Naive thymus-derived CD8-positive, alpha-beta T cell (primary cell): ENCODE data around the gene SKAP1. TPM values are rescaled to one million over a fixed set of nuclear protein-coding genes. Genes with fewer than 3 reads are reported as not detected.

Experiments used
- ATAC-seq, 2 donors: fragments of 150-1000 bp; cut with Tn5 transposase in 1 of 2; sonication (Bioruptor Pico), chemical (Tn5 transposase) in 1 of 2; 1 replicate in 1 of 2; 2 replicates in 1 of 2; pipeline ENCODE4 v1.10.0; 2021; ENCODE audit warnings: mild to moderate bottlenecking in 2 of 2, moderate library complexity in 2 of 2
- POLR2A ChIA-PET: fragments of 350-600 bp; sonication (Branson Sonifier 250); formaldehyde crosslinking; loops from one replicate; lab custom pipeline; 2021; ENCODE audit warnings: antibody characterized with exemption; lab: Charles Lee
- DNase-seq, 10 donors: peaks; one replicate each; pipeline versions ENCODE4 v3.0.0 to v3.0.0-alpha.2; 2020 to 2022
- H3K27ac Mint-ChIP-seq, 10 donors: one replicate each; pipeline ENCODE4 v1.8.0; 2020 to 2022; ENCODE audit warnings: mild to moderate bottlenecking in 10 of 10, mixed read lengths in 10 of 10, moderate library complexity in 4 of 10, inconsistent platforms in 1 of 10
- H3K27me3 Mint-ChIP-seq, 5 donors: one replicate each; pipeline ENCODE4 v1.8.0; 2021 to 2022; ENCODE audit warnings: mixed read lengths in 5 of 5
- H3K36me3 Mint-ChIP-seq, 3 donors: one replicate each; pipeline ENCODE4 v1.8.0; 2020 to 2022; ENCODE audit warnings: mixed read lengths in 3 of 3, mild to moderate bottlenecking in 2 of 3, inconsistent platforms in 1 of 3
- H3K4me1 Mint-ChIP-seq, 4 donors: one replicate each; pipeline ENCODE4 v1.8.0; 2021 to 2022; ENCODE audit warnings: mixed read lengths in 4 of 4
- H3K4me3 Mint-ChIP-seq, 10 donors: one replicate each; pipeline ENCODE4 v1.8.0; 2020 to 2022; ENCODE audit warnings: mild to moderate bottlenecking in 10 of 10, mixed read lengths in 10 of 10, moderate library complexity in 6 of 10, inconsistent platforms in 1 of 10
- H3K9me3 Mint-ChIP-seq, 9 donors: one replicate each; pipeline ENCODE4 v1.8.0; 2020 to 2022; ENCODE audit warnings: mixed read lengths in 9 of 9, mild to moderate bottlenecking in 3 of 9, inconsistent platforms in 1 of 9, moderate library complexity in 1 of 9
- polyA plus RNA-seq, 3 donors: library from polyadenylated mRNA; unstranded; fragments of 300-500 nt; fragmentation: Illumina TruSeq; gene quantifications; one replicate each; pipeline ENCODE4 v1.2.3, GENCODE V29; 2021
- total RNA-seq, 8 experiments: library from RNA in 2 of 8; stranded (reverse) in 2 of 8; gene quantifications; one replicate each; pipeline ENCODE4 v1.2.3 and lab custom pipeline; 2021 to 2026

The SKAP1 gene
- total and polyA plus RNA-seq, 5 experiments from 2014 or later: 73.0 to 237 (median 223) TPM

- Mint-ChIP-seq H3K4me1 (peaks cover 0 to 9% (median 2%) of the 10 kb centered on the region in 4 donors), H3K36me3 (peaks cover 0 to 78% (median 5%) of the 10 kb centered on the region in 3 donors), H3K27me3 (no peaks in the 10 kb centered on the region), H3K9me3 (no peaks in the 10 kb centered on the region), H3K4me3 (peak overlapping the region in 1 of 10 donors; percentile 16), H3K27ac (peak overlapping the region in 5 of 10 donors; percentile 8 to 77 (median 35))
- DNase-seq (no peak), ATAC-seq (no peak)
- POLR2A ChIA-PET: interaction anchor here (0.5 to 1.7 kb wide), 3 partner anchors 11 to 253 kb away, joined by 3 to 4 read pairs (median 3); no protein-coding TSS in a partner anchor
Measured at GRCh38 chr17:48148029-48148770, 281.8 kb downstream of the SKAP1 start.

GRCh38 chr17:48144976-48145798, 284.8 kb downstream of the SKAP1 start:
- H3K4me1 Mint-ChIP-seq: peaks cover 5 to 12% (median 7%) of the 10 kb centered on the region in 4 donors
- no peaks in the 10 kb centered on the region for H3K27me3 Mint-ChIP-seq
- no peaks in the 10 kb centered on the region for H3K9me3 Mint-ChIP-seq
- H3K36me3 Mint-ChIP-seq: peaks cover 0 to 69% (median 5%) of the 10 kb centered on the region in 3 donors
- DNase-seq (no peak), ATAC-seq (no peak)
- peak overlapping the region in 6 of 10 donors; percentile 11 to 77 (median 48) for H3K27ac Mint-ChIP-seq
- POLR2A ChIA-PET: no interaction called here
- H3K4me3 Mint-ChIP-seq: no peak overlapping the region

- Mint-ChIP-seq H3K27ac (peak overlapping the region in 2 of 10 donors; percentile 11 to 29), H3K27me3 (no peaks in the 10 kb centered on the region), H3K4me3 (no peak overlapping the region), H3K36me3 (peaks cover 0 to 72% (median 5%) of the 10 kb centered on the region in 3 donors), H3K4me1 (peaks cover 5 to 12% (median 9%) of the 10 kb centered on the region in 4 donors), H3K9me3 (no peaks in the 10 kb centered on the region)
- DNase-seq: no peak
- no peak for ATAC-seq
- POLR2A ChIA-PET: no interaction called here
Measured at GRCh38 chr17:48144231-48144630, 285.8 kb downstream of the SKAP1 start.

- Mint-ChIP-seq H3K4me1 (peaks cover 5 to 12% (median 9%) of the 10 kb centered on the region in 4 donors), H3K4me3 (no peak overlapping the region), H3K27me3 (no peaks in the 10 kb centered on the region), H3K36me3 (peaks cover 0 to 72% (median 5%) of the 10 kb centered on the region in 3 donors), H3K27ac (peak overlapping the region in 2 of 10 donors; percentile 74 to 81), H3K9me3 (no peaks in the 10 kb centered on the region)
- POLR2A ChIA-PET: interaction anchor here (0.6 to 0.8 kb wide), 3 partner anchors 11 to 723 kb away, joined by 3 to 5 read pairs (median 3); no protein-coding TSS in a partner anchor
- no peak for ATAC-seq
- DNase-seq: no peak
Measured at GRCh38 chr17:48143629-48144028, 286.4 kb downstream of the SKAP1 start.

- no peak for DNase-seq
- Mint-ChIP-seq H3K4me1 (peaks cover 3 to 10% (median 7%) of the 10 kb centered on the region in 4 donors), H3K4me3 (no peak overlapping the region), H3K27me3 (no peaks in the 10 kb centered on the region), H3K27ac (peak overlapping the region in 9 of 10 donors; percentile 30 to 71 (median 50)), H3K36me3 (peaks cover 0 to 61% (median 5%) of the 10 kb centered on the region in 3 donors), H3K9me3 (no peaks in the 10 kb centered on the region)
- POLR2A ChIA-PET: interaction anchor here (0.6 to 0.7 kb wide), 3 partner anchors 9 to 269 kb away, joined by 3 to 5 read pairs (median 3); no protein-coding TSS in a partner anchor
- no peak for ATAC-seq
Measured at GRCh38 chr17:48139944-48140343, 290.1 kb downstream of the SKAP1 start.

GRCh38 chr17:48137656-48138055, 292.4 kb downstream of the SKAP1 start:
- POLR2A ChIA-PET: no interaction called here
- no peak overlapping the region for H3K4me3 Mint-ChIP-seq
- no peak for DNase-seq
- peaks cover 0 to 55% (median 5%) of the 10 kb centered on the region in 3 donors for H3K36me3 Mint-ChIP-seq
- H3K27me3 Mint-ChIP-seq: no peaks in the 10 kb centered on the region
- peak overlapping the region in 8 of 10 donors; percentile 2 to 78 (median 38) for H3K27ac Mint-ChIP-seq
- H3K9me3 Mint-ChIP-seq: no peaks in the 10 kb centered on the region
- peaks cover 3 to 10% (median 7%) of the 10 kb centered on the region in 4 donors for H3K4me1 Mint-ChIP-seq
- no peak for ATAC-seq

- Mint-ChIP-seq H3K36me3 (peaks cover 2 to 56% (median 5%) of the 10 kb centered on the region in 3 donors), H3K4me3 (peak overlapping the region in 1 of 10 donors; percentile 4), H3K27me3 (no peaks in the 10 kb centered on the region), H3K27ac (peak overlapping the region in 5 of 10 donors; percentile 9 to 73 (median 21)), H3K9me3 (no peaks in the 10 kb centered on the region), H3K4me1 (peaks cover 3 to 7% (median 4%) of the 10 kb centered on the region in 4 donors)
- POLR2A ChIA-PET: no interaction called here
- ATAC-seq (no peak), DNase-seq (no peak)
Measured at GRCh38 chr17:48134912-48135480, 295.0 kb downstream of the SKAP1 start.

- peaks cover 0 to 7% (median 3%) of the 10 kb centered on the region in 4 donors for H3K4me1 Mint-ChIP-seq
- ATAC-seq (no peak), DNase-seq (no peak)
- no peaks in the 10 kb centered on the region for H3K9me3 Mint-ChIP-seq
- H3K36me3 Mint-ChIP-seq: peaks cover 0 to 43% (median 2%) of the 10 kb centered on the region in 3 donors
- POLR2A ChIA-PET: interaction anchor here (0.7 to 1.2 kb wide), 2 partner anchors 11 to 483 kb away, joined by 3 read pairs; partner anchors contain the start of gene KPNB1
- H3K27ac Mint-ChIP-seq: peak overlapping the region in 2 of 10 donors; percentile 24 to 36
- H3K4me3 Mint-ChIP-seq: no peak overlapping the region
- H3K27me3 Mint-ChIP-seq: no peaks in the 10 kb centered on the region
Measured at GRCh38 chr17:48132385-48132784, 297.6 kb downstream of the SKAP1 start.

- Mint-ChIP-seq H3K27ac (peak overlapping the region in 7 of 10 donors; percentile 31 to 88 (median 67)), H3K4me3 (peak overlapping the region in 1 of 10 donors; percentile 45)
- POLR2A ChIA-PET: interaction anchor here (0.7 to 1.0 kb wide), 3 partner anchors 25 to 482 kb away, joined by 3 to 5 read pairs (median 3); partner anchors contain the start of gene KPNB1
Measured at GRCh38 chr17:48131216-48131824, 298.7 kb downstream of the SKAP1 start.

GRCh38 chr17:48129981-48130380, 300.0 kb downstream of the SKAP1 start:
- POLR2A ChIA-PET: interaction anchor here (1.1 kb wide), 1 partner anchor 24 kb away, joined by 4 read pairs; no protein-coding TSS in a partner anchor
- no peaks in the 10 kb centered on the region for H3K9me3 Mint-ChIP-seq
- peaks cover 0 to 7% (median 4%) of the 10 kb centered on the region in 4 donors for H3K4me1 Mint-ChIP-seq
- no peak for DNase-seq
- no peaks in the 10 kb centered on the region for H3K27me3 Mint-ChIP-seq
- no peak for ATAC-seq
- H3K27ac Mint-ChIP-seq: no peak overlapping the region
- H3K36me3 Mint-ChIP-seq: peaks cover 0 to 37% (median 2%) of the 10 kb centered on the region in 3 donors
- H3K4me3 Mint-ChIP-seq: no peak overlapping the region

More at GRCh38 chr17:48131216-48131824, 298.7 kb downstream of the SKAP1 start:
- H3K4me1 Mint-ChIP-seq: peaks cover 0 to 7% (median 3%) of the 10 kb centered on the region in 4 donors
- DNase-seq: peak in 9 of 10 donors; percentile 20 to 78 (median 46)
- ATAC-seq: peak; percentile 63 to 83
- no peaks in the 10 kb centered on the region for H3K27me3 Mint-ChIP-seq
- H3K9me3 Mint-ChIP-seq: no peaks in the 10 kb centered on the region
- H3K36me3 Mint-ChIP-seq: peaks cover 0 to 41% (median 2%) of the 10 kb centered on the region in 3 donors

GRCh38 chr17:48128400-48128799, 301.6 kb downstream of the SKAP1 start:
- Mint-ChIP-seq H3K9me3 (no peaks in the 10 kb centered on the region), H3K27ac (peak overlapping the region in 1 of 10 donors; percentile 57), H3K4me3 (no peak overlapping the region), H3K27me3 (no peaks in the 10 kb centered on the region), H3K36me3 (peaks cover 0 to 37% (median 4%) of the 10 kb centered on the region in 3 donors), H3K4me1 (peaks cover 0 to 7% (median 4%) of the 10 kb centered on the region in 4 donors)
- POLR2A ChIA-PET: interaction anchor here (0.5 kb wide), 1 partner anchor 29 kb away, joined by 4 read pairs; no protein-coding TSS in a partner anchor
- DNase-seq (no peak), ATAC-seq (no peak)
